HEK293T (cell line): ENCODE data around the gene PPM1L.

Experiments
- CTCF ChIA-PET: fragments of 350-600 bp; formaldehyde crosslinking; extraction: SDS; loops from one replicate; lab custom pipeline; 2021; ENCODE audit warnings: antibody characterized with exemption, inconsistent platforms; lab: Yijun Ruan, JAX
- POLR2A ChIA-PET: fragments of 350-600 bp; formaldehyde crosslinking; extraction: SDS; loops from one replicate; lab custom pipeline; 2020; ENCODE audit warnings: antibody characterized with exemption, inconsistent platforms; lab: Yijun Ruan, JAX
- DNase-seq: peaks from one replicate; pipeline ENCODE4 v3.0.0; 2012; ENCODE audit warnings: mixed read lengths; ENCODE audit errors: extremely low spot score
- ARNT ChIP-seq: fragments of 450-650 bp; IDR thresholded peaks from 2 replicates; pipeline ENCODE4 v1.6.1; 2017; ENCODE audit warnings: mild to moderate bottlenecking
- BHLHE40 ChIP-seq: fragments of 450-650 bp; IDR thresholded peaks from 2 replicates; pipeline ENCODE4 v1.6.1; 2016; ENCODE audit warnings: mild to moderate bottlenecking, moderate library complexity, borderline replicate concordance
- CTBP1 ChIP-seq: fragments of 450-650 bp; IDR thresholded peaks from 2 replicates; pipeline ENCODE4 v1.6.1; 2016; ENCODE audit warnings: borderline replicate concordance
- ELF4 ChIP-seq: fragments of 450-650 bp; IDR thresholded peaks from 2 replicates; pipeline ENCODE4 v1.6.1; 2017; ENCODE audit warnings: antibody characterized with exemption
- FOXA1 ChIP-seq: fragments of 450-650 bp; IDR thresholded peaks from 2 replicates; pipeline ENCODE4 v1.6.1; 2016; ENCODE audit warnings: mild to moderate bottlenecking
- FOXK2 ChIP-seq: fragments of 450-650 bp; IDR thresholded peaks from 2 replicates; pipeline ENCODE4 v1.6.1; 2016; ENCODE audit warnings: mild to moderate bottlenecking
- FOXM1 ChIP-seq: fragments of 450-650 bp; IDR thresholded peaks from 2 replicates; pipeline ENCODE4 v1.6.1; 2017; ENCODE audit warnings: mild to moderate bottlenecking, borderline replicate concordance
- HDGF ChIP-seq: fragments of 450-650 bp; IDR thresholded peaks from 2 replicates; pipeline ENCODE4 v1.6.1; 2017; ENCODE audit warnings: antibody characterized with exemption, borderline replicate concordance
- L3MBTL2 ChIP-seq: fragments of 450-650 bp; conservative IDR thresholded peaks from 2 replicates; pipeline ENCODE4 v1.6.1; 2016; ENCODE audit warnings: mild to moderate bottlenecking
- LEF1 ChIP-seq: fragments of 450-650 bp; IDR thresholded peaks from 2 replicates; pipeline ENCODE4 v1.6.1; 2017; ENCODE audit warnings: mild to moderate bottlenecking, borderline replicate concordance
- NFRKB ChIP-seq: fragments of 450-650 bp; IDR thresholded peaks from 2 replicates; pipeline ENCODE4 v1.6.1; 2016; ENCODE audit warnings: mild to moderate bottlenecking, moderate library complexity
- PKNOX1 ChIP-seq: fragments of 450-650 bp; IDR thresholded peaks from 2 replicates; pipeline ENCODE4 v1.6.1; 2016
- SP1 ChIP-seq: fragments of 450-650 bp; IDR thresholded peaks from 2 replicates; pipeline ENCODE4 v1.6.1; 2017
- SUZ12 ChIP-seq: fragments of 450-650 bp; IDR thresholded peaks from 2 replicates; pipeline ENCODE4 v1.6.1; 2016; ENCODE audit warnings: mild to moderate bottlenecking
- TARDBP ChIP-seq: fragments of 450-650 bp; IDR thresholded peaks from 2 replicates; pipeline ENCODE4 v1.6.1; 2016
- ZNF384 ChIP-seq: fragments of 450-650 bp; IDR thresholded peaks from 2 replicates; pipeline ENCODE4 v1.6.1; 2016

The PPM1L gene

GRCh38 chr3:160927620-160928019, 171.6 kb downstream of the PPM1L start:
- ChIA-PET CTCF (interaction anchor here (0.6 to 1.7 kb wide), 2 partner anchors 11 to 33 kb away, joined by 3 read pairs; no protein-coding TSS in a partner anchor), POLR2A (no interaction called here)
- no peak for DNase-seq
- TF ChIP-seq ZNF384, result no peak
- no peak for TF ChIP-seq FOXK2
- TF ChIP-seq TARDBP, result no peak
- no peak for TF ChIP-seq L3MBTL2
- TF ChIP-seq NFRKB, result no peak
- no peak for TF ChIP-seq LEF1
- no peak for TF ChIP-seq PKNOX1
- TF ChIP-seq SUZ12, result no peak
- TF ChIP-seq FOXM1, result no peak
- no peak for TF ChIP-seq ELF4

GRCh38 chr3:160928183-160928726, 172.2 kb downstream of the PPM1L start:
- peak; percentile 33 for DNase-seq
- TF ChIP-seq SP1 (no peak), FOXA1 (no peak), ELF4 (no peak), HDGF (no peak)
- ChIA-PET CTCF (interaction anchor here (0.6 to 1.7 kb wide), 3 partner anchors 12 to 168 kb away, joined by 3 read pairs; no protein-coding TSS in a partner anchor), POLR2A (no interaction called here)

GRCh38 chr3:160929595-160929994, 173.6 kb downstream of the PPM1L start:
- ChIA-PET POLR2A (no interaction called here), CTCF (interaction anchor here (0.7 to 1.7 kb wide), 2 partner anchors 13 to 180 kb away, joined by 3 read pairs; no protein-coding TSS in a partner anchor)
- DNase-seq, result peak; percentile 25
- no peak for TF ChIP-seq FOXK2
- no peak for TF ChIP-seq L3MBTL2
- TF ChIP-seq FOXA1, result no peak
- TF ChIP-seq CTBP1, result no peak
- TF ChIP-seq HDGF, result no peak
- no peak for TF ChIP-seq PKNOX1
- TF ChIP-seq NFRKB, result no peak
- no peak for TF ChIP-seq TARDBP
- TF ChIP-seq FOXM1, result no peak
- TF ChIP-seq ARNT, result no peak

GRCh38 chr3:160931474-160931873, 175.4 kb downstream of the PPM1L start:
- DNase-seq, result no peak
- CTCF ChIA-PET, result no interaction called here
- TF ChIP-seq HDGF (no peak), SP1 (no peak), LEF1 (no peak), TARDBP (no peak), CTBP1 (no peak), ELF4 (no peak), ARNT (no peak), BHLHE40 (no peak), L3MBTL2 (no peak), SUZ12 (no peak), NFRKB (no peak)
- POLR2A ChIA-PET, result no interaction called here

GRCh38 chr3:160935413-160936095, 179.5 kb downstream of the PPM1L start:
- ChIA-PET POLR2A (no interaction called here), CTCF (no interaction called here)
- DNase-seq, result no peak
- TF ChIP-seq ELF4, result no peak
- TF ChIP-seq SUZ12, result no peak
- no peak for TF ChIP-seq ZNF384
- TF ChIP-seq TARDBP, result no peak
- TF ChIP-seq SP1, result no peak
- TF ChIP-seq L3MBTL2, result no peak
- no peak for TF ChIP-seq HDGF
- no peak for TF ChIP-seq CTBP1
- no peak for TF ChIP-seq BHLHE40
- no peak for TF ChIP-seq FOXA1
- TF ChIP-seq LEF1, result no peak
- TF ChIP-seq FOXM1, result no peak
- TF ChIP-seq ARNT, result no peak
- TF ChIP-seq NFRKB, result no peak
- no peak for TF ChIP-seq PKNOX1
- TF ChIP-seq FOXK2, result no peak

GRCh38 chr3:160941885-160942494, 186.0 kb downstream of the PPM1L start:
- ChIA-PET POLR2A (no interaction called here), CTCF (interaction anchor here (0.8 to 1.0 kb wide), 3 partner anchors 19 to 234 kb away, joined by 3 to 4 read pairs (median 3); no protein-coding TSS in a partner anchor)
- TF ChIP-seq FOXM1, result no peak
- TF ChIP-seq ARNT, result no peak
- no peak for TF ChIP-seq ZNF384
- TF ChIP-seq L3MBTL2, result no peak
- no peak for TF ChIP-seq FOXA1
- peak; percentile 46 for DNase-seq
